Loucy (cell line): ENCODE data around the gene RNF130.

Source experiments
- CTCF ChIP-seq: fragments of 200-600 bp; sonication (generic); conservative IDR thresholded peaks from 2 replicates; pipeline ENCODE4 v1.5.1; 2014; ENCODE audit warnings: mild to moderate bottlenecking, antibody characterized with exemption, low read length
- EZH2phosphoT487 ChIP-seq: fragments of 200-600 bp; IDR thresholded peaks from 2 replicates; pipeline ENCODE4 v1.6.1; 2018; ENCODE audit warnings: antibody characterized with exemption, mild to moderate bottlenecking, moderate library complexity, borderline replicate concordance

GRCh38 chr5:179919487-179920060 lies 152.0 kb downstream of the RNF130 start:
- TF ChIP-seq CTCF (no peak), EZH2phosphoT487 (no peak)
